Bronchus fibroblast of lung (primary cell): Measurements from ENCODE around the gene PMAIP1. TPM values are rescaled to one million over a fixed set of nuclear protein-coding genes. Genes with fewer than 3 reads are reported as not detected.

Experiments
- total RNA-seq: library from RNA; depleted of rRNA; stranded (reverse); fragments of >200 nt; gene quantifications from 2 replicates; pipeline ENCODE4 v1.2.3, GENCODE V29; 2015

The PMAIP1 gene
- total RNA-seq, result 33.0 and 33.9 TPM in 2 replicates

GRCh38 chr18:59899298-59900221, at the start of gene PMAIP1:
Gene PMAIP1, plus strand, starts transcription at chr18:59899996. Its CDS starts 182 bp downstream, at chr18:59900178.

Other genes with a start within 250 kb of the PMAIP1 start
- gene CCBE1, start 202.6 kb upstream of the PMAIP1 start, total RNA-seq, result 52.3 and 55.1 TPM in 2 replicates